Urothelium cell line (cell line): ENCODE data around the gene TAOK3.
A peak's percentile ranks its signal among the peaks of the same experiment; 100 is the strongest.
"Not testable (repeated sequence)": the region's sequence is repeated elsewhere in the genome, so short reads cannot be mapped to it uniquely, and the experiment has no call there.

Source experiments
- DNase-seq: peaks from one replicate; pipeline ENCODE4 v3.0.0; 2011; ENCODE audit warnings: low spot score, mixed read lengths
- FAIRE-seq: peaks from 2 replicates; lab custom pipeline; 2011; peaks lifted over from hg19 to GRCh38; lab: Jason Lieb, UNC

The TAOK3 gene

DNA sequence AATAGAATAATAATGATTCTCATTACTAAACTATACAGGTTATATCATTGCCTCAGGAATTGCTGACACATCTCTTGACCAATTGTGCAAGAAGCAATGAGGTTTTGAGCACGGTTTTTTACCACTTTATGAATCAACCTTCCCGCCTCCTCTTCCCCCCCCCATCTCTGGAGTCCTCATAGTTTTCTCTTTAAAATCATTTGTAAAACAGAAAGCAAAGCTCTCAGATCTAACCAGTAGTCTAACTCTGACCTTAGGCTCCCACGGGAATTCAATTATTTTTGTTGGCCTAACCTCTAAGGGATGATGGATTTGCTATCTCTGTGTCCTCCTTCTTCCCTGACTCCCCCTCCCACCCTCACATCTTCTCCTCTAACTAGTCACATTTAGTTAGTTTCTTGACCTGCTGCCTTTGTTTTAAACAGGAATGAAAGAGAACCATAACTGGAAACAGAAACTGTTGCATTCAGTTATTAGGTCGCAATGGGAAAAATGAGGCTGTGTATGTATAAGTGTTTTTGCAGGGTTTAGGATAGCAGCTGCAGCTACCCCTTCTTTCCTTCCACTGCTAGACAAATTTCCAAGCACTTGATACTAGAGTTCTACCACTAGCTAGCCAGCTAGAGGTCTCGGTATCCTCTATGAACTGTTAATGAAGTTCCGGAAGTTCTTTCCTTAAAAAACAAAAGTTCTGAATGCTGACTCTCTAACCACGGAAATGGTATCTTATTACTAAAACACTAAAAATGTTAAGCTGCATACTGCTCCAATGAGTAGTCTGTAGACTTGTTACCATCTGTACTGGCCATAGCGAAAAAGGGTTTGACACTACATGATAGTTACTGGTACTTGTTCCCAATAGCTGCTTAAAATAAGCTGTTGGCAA, 65.4 kb downstream of the TAOK3 start:
- DNase-seq (peak; percentile 42), FAIRE-seq (no peak)

DNA sequence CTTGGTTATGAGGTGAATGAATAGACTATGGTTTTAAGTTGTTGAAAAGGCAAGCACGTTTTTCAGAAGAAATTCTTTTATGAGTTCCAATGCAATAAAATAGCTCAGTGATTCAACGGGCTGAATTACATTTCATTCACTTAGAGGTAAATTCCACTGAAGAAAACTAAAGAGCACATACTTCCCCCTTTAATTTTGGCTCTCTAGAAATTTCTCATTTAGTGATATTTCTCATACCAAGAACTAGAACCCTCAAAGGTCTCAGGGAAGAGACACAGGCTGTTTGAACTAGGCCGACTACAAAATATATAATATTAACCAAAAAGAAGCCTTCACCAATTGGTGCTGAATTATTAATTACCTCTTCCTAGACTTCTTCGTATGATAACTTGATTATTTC, 68.6 kb downstream of the TAOK3 start:
- no peak for DNase-seq
- FAIRE-seq: no peak

DNA sequence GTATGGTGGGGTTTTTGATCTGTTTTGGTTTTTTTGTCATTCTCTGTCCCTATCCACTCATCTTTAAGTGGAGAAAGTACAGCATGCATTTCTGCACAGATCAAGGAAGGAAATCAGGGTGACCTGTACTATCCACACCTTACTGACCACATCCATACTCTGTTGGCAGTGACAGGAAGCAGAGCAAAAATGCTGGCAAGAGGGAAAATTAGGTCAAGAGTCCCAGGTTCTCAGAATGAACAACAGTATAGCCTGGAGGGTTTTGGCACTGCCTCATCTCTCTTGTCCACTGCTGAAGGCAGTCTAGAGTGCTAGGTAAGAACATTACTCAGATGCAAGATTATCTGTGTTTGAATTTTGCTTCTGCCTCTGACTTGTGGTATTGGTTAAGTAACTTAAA, 70.7 kb downstream of the TAOK3 start:
- FAIRE-seq (no peak), DNase-seq (no peak)

DNA sequence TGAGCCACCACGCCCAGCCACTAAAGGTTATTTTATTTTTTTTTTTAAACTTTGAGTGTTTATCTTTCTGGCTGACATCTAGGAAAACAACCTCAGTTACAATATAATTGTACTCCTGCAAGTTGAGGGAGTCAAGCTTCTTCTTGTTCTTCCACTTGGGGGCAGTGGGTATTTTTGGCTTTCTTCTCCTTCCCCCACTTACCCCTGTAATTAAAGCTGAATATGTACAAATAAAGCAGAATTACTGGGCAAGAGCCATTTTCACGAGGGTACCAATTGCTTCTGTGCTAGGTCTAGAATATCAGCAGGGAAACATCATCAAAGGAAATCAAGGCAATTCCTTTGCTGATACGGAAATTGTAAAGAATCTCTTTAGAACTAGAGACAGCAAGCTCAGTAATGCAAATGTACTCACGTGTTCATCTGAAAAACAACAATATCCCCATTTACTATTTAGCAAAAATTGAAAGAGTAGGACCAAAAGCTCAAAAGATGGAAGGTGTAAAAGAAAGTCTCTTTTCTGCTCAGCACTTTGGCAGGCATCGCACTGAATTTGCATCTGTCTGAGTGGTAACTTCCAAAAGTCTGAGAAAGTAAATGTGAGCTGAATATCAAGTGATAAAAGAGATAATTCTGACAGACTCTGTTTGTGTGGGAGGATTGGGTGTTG, 72.8 kb downstream of the TAOK3 start:
- no peak for FAIRE-seq

DNA sequence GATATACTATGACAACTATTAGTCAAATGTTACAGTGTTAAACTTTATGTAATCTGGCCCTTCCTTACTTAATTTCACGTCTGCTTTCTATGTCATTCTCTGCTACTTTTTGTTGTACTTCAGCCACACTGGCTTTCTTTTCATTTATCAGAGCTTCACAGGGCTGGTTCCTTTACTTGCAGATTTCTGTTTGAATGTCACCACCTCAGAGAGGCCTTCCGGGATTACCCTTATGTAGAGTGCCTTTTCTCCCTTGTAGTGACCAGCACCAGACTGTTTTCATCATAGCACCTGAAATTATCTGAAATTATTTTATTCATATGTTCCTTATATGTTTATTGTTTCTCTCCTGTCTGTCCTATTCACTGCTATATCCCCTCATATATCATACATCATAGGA, 75.4 kb downstream of the TAOK3 start:
- DNase-seq (no peak), FAIRE-seq (no peak)

More for the DNA sequence above, 72.8 kb downstream of the TAOK3 start:
- DNase-seq: no peak

- FAIRE-seq (no peak), DNase-seq (no peak)
These were observed 79.9 kb downstream of the TAOK3 start for GRCh38 chr12:118292836-118293235.

DNA sequence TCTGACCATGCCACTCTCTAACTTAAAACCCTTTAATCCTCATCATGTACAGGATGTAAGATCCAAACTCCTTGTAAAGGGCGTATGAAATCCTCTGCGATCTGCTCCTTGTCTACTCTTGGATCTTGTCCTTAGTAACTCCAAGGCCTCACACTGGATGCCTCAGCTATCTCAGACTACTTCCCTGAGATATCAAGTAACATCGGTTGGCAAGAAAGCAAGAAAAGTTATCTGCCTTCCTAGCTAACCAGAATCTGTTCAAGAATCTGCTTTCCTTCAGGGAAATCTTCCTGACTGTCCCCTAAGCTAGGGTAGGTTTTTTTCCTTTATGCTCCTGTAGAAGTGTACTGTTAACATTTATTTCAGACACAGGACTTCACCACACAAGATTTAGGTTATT, 82.6 kb downstream of the TAOK3 start:
- no peak for FAIRE-seq
- no peak for DNase-seq

DNA sequence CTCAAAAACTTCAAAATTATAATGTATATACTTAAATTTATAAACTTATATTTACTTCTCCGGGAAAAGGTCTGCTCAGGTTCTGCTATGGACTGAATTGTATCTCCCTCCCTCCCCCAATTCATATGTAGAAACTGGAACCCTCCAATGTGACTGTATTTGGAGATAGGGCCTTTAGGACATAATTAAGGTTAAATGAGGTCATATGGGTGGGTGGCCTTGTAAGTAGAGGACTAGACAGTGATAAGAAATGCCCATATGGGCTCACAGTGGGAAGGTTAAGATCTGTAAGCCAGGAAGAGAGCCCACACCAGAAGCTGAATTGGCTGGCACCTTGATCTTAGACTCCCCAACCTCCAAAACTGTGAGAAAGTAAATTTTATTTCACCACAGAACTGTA, 84.5 kb downstream of the TAOK3 start:
- FAIRE-seq: no peak
- no peak for DNase-seq

DNA sequence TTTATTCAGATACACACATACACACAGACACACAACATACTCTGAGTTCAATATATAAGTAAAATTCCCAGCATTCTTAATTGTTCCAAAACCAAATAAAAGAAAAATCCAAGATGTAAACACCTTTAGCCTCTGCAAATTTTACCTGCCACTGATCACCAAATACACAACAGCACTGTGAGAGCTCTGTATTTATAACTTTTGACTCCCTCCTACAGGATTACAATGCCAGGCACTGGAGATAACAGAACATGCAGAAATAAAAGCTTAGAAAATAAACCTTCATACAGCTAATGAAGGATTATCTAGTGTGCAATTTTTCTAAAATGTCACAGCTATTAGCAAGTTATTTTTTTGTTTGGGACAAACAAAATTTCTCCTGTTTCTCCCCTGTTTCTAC, 85.0 kb downstream of the TAOK3 start:
- FAIRE-seq (no peak), DNase-seq (no peak)

GRCh38 chr12:118282767-118283166, 89.9 kb downstream of the TAOK3 start:
- no peak for DNase-seq
- no peak for FAIRE-seq

GRCh38 chr12:118278288-118278687, 94.4 kb downstream of the TAOK3 start:
- FAIRE-seq, DNase-seq: not testable (repeated sequence)

- no peak for FAIRE-seq
- no peak for DNase-seq
These were observed 98.6 kb downstream of the TAOK3 start for GRCh38 chr12:118274066-118274465.

GRCh38 chr12:118271770-118272417, 100.8 kb downstream of the TAOK3 start:
- FAIRE-seq: no peak
- DNase-seq: no peak

DNA sequence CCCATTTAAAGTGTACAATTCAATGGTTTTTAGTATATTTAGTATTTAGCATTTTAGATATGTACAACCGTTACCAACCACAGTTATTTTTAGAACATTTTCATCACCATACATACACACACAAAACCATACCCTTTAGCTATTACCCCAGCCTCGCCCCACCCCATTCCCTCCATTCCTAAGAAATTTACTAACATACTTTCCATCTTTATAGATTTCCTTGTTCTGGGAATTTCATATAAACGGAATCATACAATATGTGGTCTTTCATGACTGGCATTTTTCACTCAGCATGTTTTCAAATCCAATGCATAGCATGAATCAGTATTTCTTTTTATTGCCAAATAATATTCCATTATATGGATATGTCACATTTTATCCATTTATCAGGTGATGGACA, 101.5 kb downstream of the TAOK3 start:
- FAIRE-seq: no peak
- no peak for DNase-seq

GRCh38 chr12:118269806-118270205, 102.9 kb downstream of the TAOK3 start:
- FAIRE-seq (no peak), DNase-seq (no peak)

GRCh38 chr12:118259079-118259478, 113.6 kb downstream of the TAOK3 start:
- DNase-seq (no peak), FAIRE-seq (no peak)

- FAIRE-seq (no peak), DNase-seq (no peak)
These were observed 116.4 kb downstream of the TAOK3 start for GRCh38 chr12:118256352-118256751.

- FAIRE-seq (no peak), DNase-seq (no peak)
These were observed 123.2 kb downstream of the TAOK3 start for GRCh38 chr12:118249547-118249946.

DNA sequence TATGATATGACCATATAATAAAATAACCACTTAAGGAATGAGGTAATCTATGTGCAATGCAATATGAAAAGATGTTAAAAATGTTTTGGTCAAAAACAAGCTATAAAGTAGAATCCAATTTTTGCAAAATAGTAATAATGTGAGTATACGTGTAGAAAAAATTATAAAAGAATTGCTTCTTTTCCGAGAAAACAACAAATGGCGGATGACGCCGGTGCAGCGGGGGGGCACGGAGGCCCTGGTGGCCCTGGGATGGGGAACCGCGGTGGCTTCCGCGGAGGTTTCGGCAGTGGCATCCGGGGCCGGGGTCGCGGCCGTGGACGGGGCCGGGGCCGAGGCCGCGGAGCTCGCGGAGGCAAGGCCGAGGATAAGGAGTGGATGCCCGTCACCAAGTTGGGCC, 126.8 kb downstream of the TAOK3 start:
- not testable (repeated sequence) for DNase-seq, FAIRE-seq

DNA sequence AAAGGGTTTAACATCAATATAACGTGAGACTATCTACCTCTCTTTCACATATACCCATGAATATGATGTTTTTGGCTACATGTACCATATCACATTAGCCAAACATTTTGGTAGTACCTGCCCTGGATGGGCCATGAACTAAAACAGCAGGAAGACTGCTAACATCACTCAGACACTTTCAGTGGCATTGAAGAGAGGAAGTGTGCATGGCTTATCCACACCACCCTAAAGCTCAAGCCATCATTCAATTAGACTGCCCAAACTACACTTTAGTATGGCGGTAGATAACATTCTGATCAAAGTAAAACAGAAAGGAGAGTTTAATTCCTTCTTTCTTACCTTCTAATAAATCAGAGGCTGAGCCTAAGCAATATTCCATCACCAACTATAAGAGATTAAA, 133.8 kb downstream of the TAOK3 start:
- no peak for FAIRE-seq
- no peak for DNase-seq

GRCh38 chr12:118237908-118238307, 134.8 kb downstream of the TAOK3 start:
- no peak for FAIRE-seq
- peak; percentile 18 for DNase-seq
